IMR-90 (cell line): ENCODE results near the gene WNT11. TPM values are rescaled to one million over a fixed set of nuclear protein-coding genes. Genes with fewer than 3 reads are reported as not detected.

Experiments
- ATAC-seq: fragments of 200-7000 bp; cut with Tn5 transposase; 2 replicates; pipeline ENCODE4 v1.9.1; 2020; ENCODE audit warnings: low read depth, mild to moderate bottlenecking, moderate library complexity
- BruUV-seq: library from RNA; stranded (reverse); fragments of 400-500 nt; replicated peaks from 2 replicates; lab custom pipeline; 2021; lab: Mats Ljungman, UMichigan
- CTCF ChIA-PET: fragments of 300-600 bp; formaldehyde crosslinking; extraction: SDS; loops from one replicate; lab custom pipeline; 2021; ENCODE audit warnings: antibody characterized with exemption; lab: Yijun Ruan, JAX
- POLR2A ChIA-PET: fragments of 300-600 bp; sonication (Branson Sonifier 250); formaldehyde crosslinking; loops from one replicate; lab custom pipeline; 2022; ENCODE audit warnings: antibody characterized with exemption; ENCODE audit not compliant: unreplicated experiment; lab: Charles Lee
- DNase-seq: peaks from one replicate; pipeline ENCODE4 v3.0.0; 2013
- H2AFZ ChIP-seq: replicated peaks from 2 replicates; pipeline ENCODE3; 2013; ENCODE audit warnings: low read length, mild to moderate bottlenecking; ENCODE audit not compliant: poor library complexity
- H2AK5ac ChIP-seq: 2 replicates; pipeline ENCODE4 v1.6.1; 2013; ENCODE audit warnings: low read depth, low read length, inconsistent platforms
- H2AK9ac ChIP-seq: replicated peaks from 2 replicates; pipeline ENCODE3; 2013; ENCODE audit warnings: mild to moderate bottlenecking, low read depth, low read length, moderate library complexity; ENCODE audit not compliant: poor library complexity
- H2BK120ac ChIP-seq: 2 replicates; pipeline ENCODE4 v1.6.1; 2013; ENCODE audit warnings: low read depth, low read length, inconsistent platforms
- H2BK15ac ChIP-seq: 3 replicates; pipeline ENCODE4 v1.6.1; 2013; ENCODE audit warnings: low read depth, low read length, inconsistent platforms
- H2BK20ac ChIP-seq: 2 replicates; pipeline ENCODE4 v1.6.1; 2013; ENCODE audit warnings: low read depth, mild to moderate bottlenecking, inconsistent platforms, low read length, moderate library complexity
- H2BK5ac ChIP-seq: 2 replicates; pipeline ENCODE4 v1.6.1; 2013; ENCODE audit warnings: mild to moderate bottlenecking, low read depth, low read length, inconsistent platforms; ENCODE audit not compliant: poor library complexity, severe bottlenecking
- H3K14ac ChIP-seq: replicated peaks from 2 replicates; pipeline ENCODE4 v1.6.1; 2013; ENCODE audit warnings: low read depth, low read length, inconsistent platforms
- H3K18ac ChIP-seq: 2 replicates; pipeline ENCODE4 v1.6.1; 2013; ENCODE audit warnings: low read depth, low read length, control low read depth
- H3K23ac ChIP-seq: 2 replicates; pipeline ENCODE4 v1.6.1; 2013; ENCODE audit warnings: low read depth, low read length, inconsistent platforms
- H3K27ac ChIP-seq: 2 replicates; pipeline ENCODE4 v1.5.1; 2013; ENCODE audit warnings: mild to moderate bottlenecking, control low read depth, low read length; ENCODE audit not compliant: insufficient read depth
- H3K27me3 ChIP-seq: 2 replicates; pipeline ENCODE4 v1.6.1; 2013; ENCODE audit warnings: low read length; ENCODE audit not compliant: control insufficient read depth, insufficient read depth
- H3K36me3 ChIP-seq: 2 replicates; pipeline ENCODE4 v1.6.1; 2013; ENCODE audit warnings: low read length, mixed read lengths; ENCODE audit not compliant: control insufficient read depth, insufficient read depth
- H3K4ac ChIP-seq: 2 replicates; pipeline ENCODE4 v1.6.1; 2013; ENCODE audit warnings: low read depth, low read length, inconsistent platforms
- H3K4me1 ChIP-seq: 2 replicates; pipeline ENCODE4 v1.6.1; 2013; ENCODE audit warnings: low read length, mixed read lengths; ENCODE audit not compliant: control insufficient read depth, insufficient read depth
- H3K4me2 ChIP-seq: 2 replicates; pipeline ENCODE4 v1.6.1; 2013; ENCODE audit warnings: low read depth, mild to moderate bottlenecking, control low read depth, low read length, moderate library complexity
- H3K4me3 ChIP-seq: 2 replicates; pipeline ENCODE4 v1.5.1; 2013; ENCODE audit warnings: low read depth, mild to moderate bottlenecking, control low read depth, low read length, moderate library complexity; ENCODE audit not compliant: insufficient read depth
- H3K56ac ChIP-seq: 2 replicates; pipeline ENCODE4 v1.6.1; 2013; ENCODE audit warnings: low read length, inconsistent platforms; ENCODE audit not compliant: insufficient read depth; ENCODE audit errors: extremely low read depth
- H3K79me1 ChIP-seq, 2 experiments: 2 replicates each; pipeline ENCODE4 v1.6.1; 2013; ENCODE audit warnings: low read length in 2 of 2, inconsistent platforms in 1 of 2, low read depth in 1 of 2
- H3K9ac ChIP-seq: 2 replicates; pipeline ENCODE4 v1.6.1; 2013; ENCODE audit warnings: low read depth, low read length, control low read depth
- H3K9me1 ChIP-seq: 2 replicates; pipeline ENCODE4 v1.6.1; 2013; ENCODE audit warnings: low read length, inconsistent platforms; ENCODE audit not compliant: insufficient read depth
- H3K9me3 ChIP-seq: 2 replicates; pipeline ENCODE4 v1.6.1; 2013; ENCODE audit warnings: low read length; ENCODE audit not compliant: control insufficient read depth, insufficient read depth
- H4K20me1 ChIP-seq: 2 replicates; pipeline ENCODE4 v1.6.1; 2013; ENCODE audit warnings: low read length, inconsistent platforms; ENCODE audit not compliant: insufficient read depth
- H4K5ac ChIP-seq: 2 replicates; pipeline ENCODE4 v1.6.1; 2013; ENCODE audit warnings: mild to moderate bottlenecking, low read depth, low read length, control low read depth
- H4K8ac ChIP-seq, 2 experiments: 2 replicates each; pipeline ENCODE4 v1.6.1; 2013; ENCODE audit warnings: low read depth in 2 of 2, low read length in 2 of 2, control low read depth in 1 of 2, inconsistent platforms in 1 of 2
- H4K91ac ChIP-seq: 2 replicates; pipeline ENCODE4 v1.6.1; 2013; ENCODE audit warnings: low read depth, low read length, inconsistent platforms; ENCODE audit not compliant: insufficient read depth
- BHLHE40 ChIP-seq: fragments of 150-350 bp; IDR thresholded peaks from 2 replicates; pipeline ENCODE4 v1.6.1; 2016; ENCODE audit warnings: mild to moderate bottlenecking, low read depth, low read length
- CEBPB ChIP-seq: IDR thresholded peaks from 2 replicates; pipeline ENCODE4 v1.6.1; 2012; ENCODE audit warnings: low read depth, low read length, improper control_type of control experiment
- CHD1 ChIP-seq: IDR thresholded peaks from 2 replicates; pipeline ENCODE4 v1.6.1; 2012; ENCODE audit warnings: low read depth, low read length, improper control_type of control experiment
- FOS ChIP-seq: fragments of 150-350 bp; IDR thresholded peaks from 2 replicates; pipeline ENCODE4 v1.6.1; 2016; ENCODE audit warnings: low read depth, low read length
- MAFK ChIP-seq: IDR thresholded peaks from 2 replicates; pipeline ENCODE4 v1.6.1; 2012; ENCODE audit warnings: low read depth, low read length, improper control_type of control experiment
- MAZ ChIP-seq: IDR thresholded peaks from 2 replicates; pipeline ENCODE4 v1.6.1; 2012; ENCODE audit warnings: low read depth, mild to moderate bottlenecking, low read length, improper control_type of control experiment, moderate library complexity, borderline replicate concordance
- MXI1 ChIP-seq: IDR thresholded peaks from 2 replicates; pipeline ENCODE4 v1.6.1; 2012; ENCODE audit warnings: low read depth, mild to moderate bottlenecking, low read length, moderate library complexity, borderline replicate concordance
- NFE2L2 ChIP-seq: fragments of 150-350 bp; IDR thresholded peaks from 2 replicates; pipeline ENCODE4 v1.6.1; 2016; ENCODE audit warnings: low read depth, mild to moderate bottlenecking, low read length
- POLR2A ChIP-seq: IDR thresholded peaks from 2 replicates; pipeline ENCODE4 v1.6.1; 2012; ENCODE audit warnings: mild to moderate bottlenecking, low read depth, low read length
- RAD21 ChIP-seq: IDR thresholded peaks from 2 replicates; pipeline ENCODE4 v1.6.1; 2012; ENCODE audit warnings: low read length, improper control_type of control experiment
- RCOR1 ChIP-seq: IDR thresholded peaks from 2 replicates; pipeline ENCODE4 v1.6.1; 2012; ENCODE audit warnings: mild to moderate bottlenecking, low read length, improper control_type of control experiment; ENCODE audit not compliant: insufficient replicate concordance
- RFX5 ChIP-seq: IDR thresholded peaks from 2 replicates; pipeline ENCODE4 v1.8.0; 2012; ENCODE audit warnings: low read depth, mild to moderate bottlenecking, low read length, moderate library complexity
- SMC3 ChIP-seq: fragments of 150-350 bp; IDR thresholded peaks from 2 replicates; pipeline ENCODE4 v1.6.1; 2016; ENCODE audit warnings: low read depth, mild to moderate bottlenecking, antibody characterized with exemption, low read length, moderate library complexity
- WGBS, 2 experiments: methylation state at CpG; one replicate each; pipeline versions ENCODE4 v1.1.5 to v1.1.7; 2013; ENCODE audit warnings: missing lambda C conversion rate in 2 of 2; ENCODE audit not compliant: insufficient read length in 1 of 2; ENCODE audit errors: extremely low coverage in 2 of 2; 5-methylcytosine and 5-hydroxymethylcytosine counted together
- dilution Hi-C: fragments of 300-500 bp; cut with HindIII; formaldehyde crosslinking; loops from one replicate; pipeline ENCODE4 v1.14.3; 2018; ENCODE audit warnings: low sequenced_read_pairs; ENCODE audit not compliant: unreplicated experiment
- in situ Hi-C: fragments of 300-500 bp; cut with MboI; formaldehyde crosslinking; loops from 3 replicates; pipeline ENCODE4 v1.14.3; 2019; ENCODE audit warnings: low sequenced_read_pairs, inconsistent platforms, mixed read lengths
- intact Hi-C: fragments of 100-400 bp; cut with micrococcal nuclease; formaldehyde crosslinking; loops from 2 replicates; pipeline ENCODE4 v1.10.0; 2022
- polyA plus RNA-seq, 3 experiments: library from polyadenylated mRNA; depleted of rRNA; stranded (reverse); fragments of >200 nt; gene quantifications; 2 replicates each; pipeline ENCODE4 v1.2.3, GENCODE V29; 2012; ENCODE audit warnings: low replicate concordance in 1 of 3
- total RNA-seq: library from RNA; depleted of rRNA; stranded (reverse); fragments of >200 nt; gene quantifications from 2 replicates; pipeline ENCODE4 v1.2.3, GENCODE V29; 2012
- TF ChIP-seq, protein P1 (sequence below): fragments of 150-350 bp; IDR thresholded peaks from 2 replicates; pipeline ENCODE4 v1.6.1; 2016; ENCODE audit warnings: low read depth, mild to moderate bottlenecking, low read length, moderate library complexity, borderline replicate concordance
- TF ChIP-seq, protein P2 (sequence below): fragments of 150-350 bp; IDR thresholded peaks from 2 replicates; pipeline ENCODE4 v1.6.1; 2017; ENCODE audit warnings: mild to moderate bottlenecking, antibody characterized with exemption, low read length, low read depth

Gene WNT11
- total and polyA plus RNA-seq, 2 of the 4 experiments (the other 2 are of a cell fraction): 0.10 TPM; not detected in 1

DNA sequence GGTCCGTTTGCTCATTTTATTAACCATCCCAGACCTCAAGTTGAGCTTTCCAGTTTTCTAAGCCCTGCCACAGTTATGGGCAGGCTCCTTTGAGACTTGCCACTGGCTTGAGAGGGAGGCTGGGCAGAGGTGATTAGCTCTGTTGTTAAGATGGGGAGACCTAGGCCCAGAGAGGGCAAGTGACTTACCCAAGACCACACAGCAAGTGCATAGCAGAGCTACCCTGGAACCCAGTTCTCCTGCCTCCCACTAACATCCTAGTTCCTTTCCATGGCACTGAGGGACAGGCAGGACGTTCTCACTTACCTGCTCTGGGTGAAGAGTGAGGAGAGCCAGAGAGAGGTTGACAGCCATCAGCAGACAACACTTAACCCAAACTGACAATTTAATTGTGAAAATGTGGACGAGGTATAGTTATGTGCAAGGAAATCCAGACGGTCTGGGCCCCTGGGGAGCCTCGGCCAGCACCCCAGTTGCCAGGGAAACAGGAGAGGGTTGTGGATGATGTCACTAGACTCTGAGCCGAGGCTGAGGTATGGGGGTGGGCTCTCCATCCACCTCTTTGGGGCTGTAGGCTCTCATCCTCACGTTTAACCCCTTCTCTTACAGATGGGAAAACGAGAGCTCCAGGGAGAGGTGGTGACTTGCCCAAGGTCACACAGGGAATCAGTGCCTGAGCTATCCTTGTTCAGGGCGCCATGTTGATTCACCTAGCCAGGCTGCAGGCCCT lies 12.3 kb upstream of the WNT11 start:
- Histone ChIP-seq H3K36me3 (no peaks in the 10 kb centered on the region), H2BK5ac (no peak overlapping the region), H3K4me1 (no peaks in the 10 kb centered on the region), H3K27me3 (peaks cover 35% of the 10 kb centered on the region), H3K4me3 (no peak overlapping the region), H2BK15ac (no peak overlapping the region), H3K4me2 (no peak overlapping the region), H4K5ac (no peak overlapping the region), H3K18ac (no peak overlapping the region), H3K9me1 (no peaks in the 10 kb centered on the region; the same call in 1 of the 2 replicates), H2BK120ac (no peak overlapping the region), H3K56ac (no peak overlapping the region), H3K23ac (no peak overlapping the region), H2AK5ac (no peak overlapping the region), H2AFZ (no peak overlapping the region), H3K27ac (no peak overlapping the region), H4K20me1 (no peaks in the 10 kb centered on the region), H2AK9ac (no peak overlapping the region), H4K8ac (no peak overlapping the region), H3K79me1 (no peaks in the 10 kb centered on the region), H3K4ac (no peak overlapping the region), H3K14ac (no peak overlapping the region), H4K91ac (no peak overlapping the region), H3K9me3 (no peaks in the 10 kb centered on the region), H2BK20ac (no peak overlapping the region), H3K9ac (no peak overlapping the region)
- in situ Hi-C loops: loop anchor here (10.0 kb wide), 2 partner anchors 306 to 466 kb away; no protein-coding TSS in a partner anchor
- no peak for TF ChIP-seq CHD1
- no peak for TF ChIP-seq BHLHE40
- no peak for TF ChIP-seq RAD21
- no peak for TF ChIP-seq SMC3
- no peak for TF ChIP-seq MAFK
- TF ChIP-seq, protein P1, sequence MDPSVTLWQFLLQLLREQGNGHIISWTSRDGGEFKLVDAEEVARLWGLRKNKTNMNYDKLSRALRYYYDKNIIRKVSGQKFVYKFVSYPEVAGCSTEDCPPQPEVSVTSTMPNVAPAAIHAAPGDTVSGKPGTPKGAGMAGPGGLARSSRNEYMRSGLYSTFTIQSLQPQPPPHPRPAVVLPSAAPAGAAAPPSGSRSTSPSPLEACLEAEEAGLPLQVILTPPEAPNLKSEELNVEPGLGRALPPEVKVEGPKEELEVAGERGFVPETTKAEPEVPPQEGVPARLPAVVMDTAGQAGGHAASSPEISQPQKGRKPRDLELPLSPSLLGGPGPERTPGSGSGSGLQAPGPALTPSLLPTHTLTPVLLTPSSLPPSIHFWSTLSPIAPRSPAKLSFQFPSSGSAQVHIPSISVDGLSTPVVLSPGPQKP: no peak
- TF ChIP-seq RCOR1: no peak
- no peak for TF ChIP-seq NFE2L2
- TF ChIP-seq RFX5: no peak
- no peak for TF ChIP-seq FOS
- no peak for TF ChIP-seq MAZ
- no peak for TF ChIP-seq CEBPB
- TF ChIP-seq MXI1: no peak
- TF ChIP-seq POLR2A: no peak
- TF ChIP-seq, protein P2, sequence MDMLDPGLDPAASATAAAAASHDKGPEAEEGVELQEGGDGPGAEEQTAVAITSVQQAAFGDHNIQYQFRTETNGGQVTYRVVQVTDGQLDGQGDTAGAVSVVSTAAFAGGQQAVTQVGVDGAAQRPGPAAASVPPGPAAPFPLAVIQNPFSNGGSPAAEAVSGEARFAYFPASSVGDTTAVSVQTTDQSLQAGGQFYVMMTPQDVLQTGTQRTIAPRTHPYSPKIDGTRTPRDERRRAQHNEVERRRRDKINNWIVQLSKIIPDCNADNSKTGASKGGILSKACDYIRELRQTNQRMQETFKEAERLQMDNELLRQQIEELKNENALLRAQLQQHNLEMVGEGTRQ: no peak
- POLR2A ChIA-PET: no interaction called here
- intact Hi-C loops: no loop called here
- ATAC-seq (no peak), DNase-seq (no peak)
- BruUV-seq: no TSS peak
- dilution Hi-C loops: no loop called here
- CTCF ChIA-PET: interaction anchor here (1.3 kb wide), 1 partner anchor 11 kb away, joined by 5 read pairs; no protein-coding TSS in a partner anchor
- WGBS, 2 experiments: 71% methylated on average over 1 of the region's 9 CpGs; no CpG with 5 or more reads in 1 of the 2 experiments
